Neural cell (in vitro differentiated cells): ENCODE measurements around the gene KRTAP19-3. TPM values are rescaled to one million over a fixed set of nuclear protein-coding genes. Genes with fewer than 3 reads are reported as not detected.

Experiments
- polyA plus RNA-seq: library from polyadenylated mRNA; depleted of rRNA; stranded (reverse); fragments of >200 nt; gene quantifications from 2 replicates; pipeline ENCODE4 v1.2.3, GENCODE V29; 2014
- small RNA-seq, 3 experiments: library from RNA; depleted of rRNA; stranded (forward); fragments of <200 nt; gene quantifications; one replicate each; pipeline ENCODE3, GENCODE V24; 2012

KRTAP19-3 gene
- polyA plus RNA-seq, 1 donor from 2014 or later, result not detected

Small RNA genes within 50 kb of the gene (small RNA-seq; reads per million reads assigned to genes)
- gene AP000567.1 (0 reads per million in 3 experiments), gene KRTAP19-10P (0 reads per million in 3 experiments), gene KRTAP19-11P (0 reads per million in 3 experiments), gene KRTAP19-9P (0 reads per million in 3 experiments)

Other genes with a start within 250 kb of the KRTAP19-3 start
- not detected in 2 replicates for gene KRTAP24-1, start 209.1 kb downstream of the KRTAP19-3 start, polyA plus RNA-seq
- not detected in 2 replicates for gene KRTAP25-1, start 202.5 kb downstream of the KRTAP19-3 start, polyA plus RNA-seq
- gene KRTAP26-1, start 171.7 kb downstream of the KRTAP19-3 start, polyA plus RNA-seq, result not detected in 2 replicates
- gene KRTAP27-1, start 154.3 kb downstream of the KRTAP19-3 start, polyA plus RNA-seq, result not detected in 2 replicates
- not detected in 2 replicates for gene KRTAP23-1, start 143.4 kb downstream of the KRTAP19-3 start, polyA plus RNA-seq
- not detected in 2 replicates for gene KRTAP13-2, start 119.7 kb downstream of the KRTAP19-3 start, polyA plus RNA-seq
- not detected in 2 replicates for gene KRTAP13-1, start 96.0 kb downstream of the KRTAP19-3 start, polyA plus RNA-seq
- gene KRTAP13-3, start 66.1 kb downstream of the KRTAP19-3 start, polyA plus RNA-seq, result not detected in 2 replicates
- gene KRTAP13-4, start 61.8 kb downstream of the KRTAP19-3 start, polyA plus RNA-seq, result not detected in 2 replicates
- not detected in 2 replicates for gene KRTAP15-1, start 51.7 kb downstream of the KRTAP19-3 start, polyA plus RNA-seq
- gene KRTAP19-1, start 11.6 kb downstream of the KRTAP19-3 start, polyA plus RNA-seq, result not detected in 2 replicates
- not detected in 2 replicates for gene KRTAP19-2, start 4.6 kb downstream of the KRTAP19-3 start, polyA plus RNA-seq
- gene KRTAP19-4, start 5.2 kb upstream of the KRTAP19-3 start, polyA plus RNA-seq, result not detected in 2 replicates
- gene KRTAP19-5, start 10.1 kb upstream of the KRTAP19-3 start, polyA plus RNA-seq, result not detected in 2 replicates
- gene KRTAP19-6, start 49.9 kb upstream of the KRTAP19-3 start, polyA plus RNA-seq, result not detected in 2 replicates
- not detected in 2 replicates for gene KRTAP19-7, start 69.3 kb upstream of the KRTAP19-3 start, polyA plus RNA-seq
- not detected in 2 replicates for gene KRTAP22-2, start 98.4 kb upstream of the KRTAP19-3 start, polyA plus RNA-seq
- not detected in 2 replicates for gene KRTAP6-3, start 100.4 kb upstream of the KRTAP19-3 start, polyA plus RNA-seq
- gene KRTAP6-2, start 106.9 kb upstream of the KRTAP19-3 start, polyA plus RNA-seq, result not detected in 2 replicates
- not detected in 2 replicates for gene KRTAP22-1, start 109.1 kb upstream of the KRTAP19-3 start, polyA plus RNA-seq
- not detected in 2 replicates for gene KRTAP6-1, start 121.9 kb upstream of the KRTAP19-3 start, polyA plus RNA-seq
- gene KRTAP20-1, start 124.4 kb upstream of the KRTAP19-3 start, polyA plus RNA-seq, result not detected in 2 replicates
- gene KRTAP20-4, start 128.6 kb upstream of the KRTAP19-3 start, polyA plus RNA-seq, result not detected in 2 replicates
- gene KRTAP20-2, start 143.2 kb upstream of the KRTAP19-3 start, polyA plus RNA-seq, result not detected in 2 replicates
- gene KRTAP20-3, start 150.9 kb upstream of the KRTAP19-3 start, polyA plus RNA-seq, result not detected in 2 replicates
- gene KRTAP21-3, start 226.8 kb upstream of the KRTAP19-3 start, polyA plus RNA-seq, result not detected in 2 replicates